IMR-90 (cell line): Measurements from ENCODE around the gene OTOR. TPM values are rescaled to one million over a fixed set of nuclear protein-coding genes. Genes with fewer than 3 reads are reported as not detected.

Source experiments
- ATAC-seq: fragments of 200-7000 bp; cut with Tn5 transposase; 2 replicates; pipeline ENCODE4 v1.9.1; 2020; ENCODE audit warnings: low read depth, mild to moderate bottlenecking, moderate library complexity
- BruUV-seq: library from RNA; stranded (reverse); fragments of 400-500 nt; replicated peaks from 2 replicates; lab custom pipeline; 2021; lab: Mats Ljungman, UMichigan
- CTCF ChIA-PET: fragments of 300-600 bp; formaldehyde crosslinking; extraction: SDS; loops from one replicate; lab custom pipeline; 2021; ENCODE audit warnings: antibody characterized with exemption; lab: Yijun Ruan, JAX
- POLR2A ChIA-PET: fragments of 300-600 bp; sonication (Branson Sonifier 250); formaldehyde crosslinking; loops from one replicate; lab custom pipeline; 2022; ENCODE audit warnings: antibody characterized with exemption; ENCODE audit not compliant: unreplicated experiment; lab: Charles Lee
- DNase-seq: peaks from one replicate; pipeline ENCODE4 v3.0.0; 2013
- H2AFZ ChIP-seq: replicated peaks from 2 replicates; pipeline ENCODE3; 2013; ENCODE audit warnings: low read length, mild to moderate bottlenecking; ENCODE audit not compliant: poor library complexity
- H2AK5ac ChIP-seq: 2 replicates; pipeline ENCODE4 v1.6.1; 2013; ENCODE audit warnings: low read depth, low read length, inconsistent platforms
- H2AK9ac ChIP-seq: replicated peaks from 2 replicates; pipeline ENCODE3; 2013; ENCODE audit warnings: mild to moderate bottlenecking, low read depth, low read length, moderate library complexity; ENCODE audit not compliant: poor library complexity
- H2BK120ac ChIP-seq: 2 replicates; pipeline ENCODE4 v1.6.1; 2013; ENCODE audit warnings: low read depth, low read length, inconsistent platforms
- H2BK15ac ChIP-seq: 3 replicates; pipeline ENCODE4 v1.6.1; 2013; ENCODE audit warnings: low read depth, low read length, inconsistent platforms
- H2BK20ac ChIP-seq: 2 replicates; pipeline ENCODE4 v1.6.1; 2013; ENCODE audit warnings: low read depth, mild to moderate bottlenecking, inconsistent platforms, low read length, moderate library complexity
- H2BK5ac ChIP-seq: 2 replicates; pipeline ENCODE4 v1.6.1; 2013; ENCODE audit warnings: mild to moderate bottlenecking, low read depth, low read length, inconsistent platforms; ENCODE audit not compliant: poor library complexity, severe bottlenecking
- H3K14ac ChIP-seq: replicated peaks from 2 replicates; pipeline ENCODE4 v1.6.1; 2013; ENCODE audit warnings: low read depth, low read length, inconsistent platforms
- H3K18ac ChIP-seq: 2 replicates; pipeline ENCODE4 v1.6.1; 2013; ENCODE audit warnings: low read depth, low read length, control low read depth
- H3K23ac ChIP-seq: 2 replicates; pipeline ENCODE4 v1.6.1; 2013; ENCODE audit warnings: low read depth, low read length, inconsistent platforms
- H3K27ac ChIP-seq: 2 replicates; pipeline ENCODE4 v1.5.1; 2013; ENCODE audit warnings: mild to moderate bottlenecking, control low read depth, low read length; ENCODE audit not compliant: insufficient read depth
- H3K27me3 ChIP-seq: 2 replicates; pipeline ENCODE4 v1.6.1; 2013; ENCODE audit warnings: low read length; ENCODE audit not compliant: control insufficient read depth, insufficient read depth
- H3K36me3 ChIP-seq: 2 replicates; pipeline ENCODE4 v1.6.1; 2013; ENCODE audit warnings: low read length, mixed read lengths; ENCODE audit not compliant: control insufficient read depth, insufficient read depth
- H3K4ac ChIP-seq: 2 replicates; pipeline ENCODE4 v1.6.1; 2013; ENCODE audit warnings: low read depth, low read length, inconsistent platforms
- H3K4me1 ChIP-seq: 2 replicates; pipeline ENCODE4 v1.6.1; 2013; ENCODE audit warnings: low read length, mixed read lengths; ENCODE audit not compliant: control insufficient read depth, insufficient read depth
- H3K4me2 ChIP-seq: 2 replicates; pipeline ENCODE4 v1.6.1; 2013; ENCODE audit warnings: low read depth, mild to moderate bottlenecking, control low read depth, low read length, moderate library complexity
- H3K4me3 ChIP-seq: 2 replicates; pipeline ENCODE4 v1.5.1; 2013; ENCODE audit warnings: low read depth, mild to moderate bottlenecking, control low read depth, low read length, moderate library complexity; ENCODE audit not compliant: insufficient read depth
- H3K56ac ChIP-seq: 2 replicates; pipeline ENCODE4 v1.6.1; 2013; ENCODE audit warnings: low read length, inconsistent platforms; ENCODE audit not compliant: insufficient read depth; ENCODE audit errors: extremely low read depth
- H3K79me1 ChIP-seq, 2 experiments: 2 replicates each; pipeline ENCODE4 v1.6.1; 2013; ENCODE audit warnings: low read length in 2 of 2, inconsistent platforms in 1 of 2, low read depth in 1 of 2
- H3K9ac ChIP-seq: 2 replicates; pipeline ENCODE4 v1.6.1; 2013; ENCODE audit warnings: low read depth, low read length, control low read depth
- H3K9me1 ChIP-seq: 2 replicates; pipeline ENCODE4 v1.6.1; 2013; ENCODE audit warnings: low read length, inconsistent platforms; ENCODE audit not compliant: insufficient read depth
- H3K9me3 ChIP-seq: 2 replicates; pipeline ENCODE4 v1.6.1; 2013; ENCODE audit warnings: low read length; ENCODE audit not compliant: control insufficient read depth, insufficient read depth
- H4K20me1 ChIP-seq: 2 replicates; pipeline ENCODE4 v1.6.1; 2013; ENCODE audit warnings: low read length, inconsistent platforms; ENCODE audit not compliant: insufficient read depth
- H4K5ac ChIP-seq: 2 replicates; pipeline ENCODE4 v1.6.1; 2013; ENCODE audit warnings: mild to moderate bottlenecking, low read depth, low read length, control low read depth
- H4K8ac ChIP-seq, 2 experiments: 2 replicates each; pipeline ENCODE4 v1.6.1; 2013; ENCODE audit warnings: low read depth in 2 of 2, low read length in 2 of 2, control low read depth in 1 of 2, inconsistent platforms in 1 of 2
- H4K91ac ChIP-seq: 2 replicates; pipeline ENCODE4 v1.6.1; 2013; ENCODE audit warnings: low read depth, low read length, inconsistent platforms; ENCODE audit not compliant: insufficient read depth
- BHLHE40 ChIP-seq: fragments of 150-350 bp; IDR thresholded peaks from 2 replicates; pipeline ENCODE4 v1.6.1; 2016; ENCODE audit warnings: mild to moderate bottlenecking, low read depth, low read length
- CEBPB ChIP-seq: IDR thresholded peaks from 2 replicates; pipeline ENCODE4 v1.6.1; 2012; ENCODE audit warnings: low read depth, low read length, improper control_type of control experiment
- CHD1 ChIP-seq: IDR thresholded peaks from 2 replicates; pipeline ENCODE4 v1.6.1; 2012; ENCODE audit warnings: low read depth, low read length, improper control_type of control experiment
- CTCF ChIP-seq: conservative IDR thresholded peaks from 2 replicates; pipeline ENCODE4 v1.5.1; 2012; ENCODE audit warnings: mild to moderate bottlenecking, low read depth, low read length, improper control_type of control experiment
- FOS ChIP-seq: fragments of 150-350 bp; IDR thresholded peaks from 2 replicates; pipeline ENCODE4 v1.6.1; 2016; ENCODE audit warnings: low read depth, low read length
- MAFK ChIP-seq: IDR thresholded peaks from 2 replicates; pipeline ENCODE4 v1.6.1; 2012; ENCODE audit warnings: low read depth, low read length, improper control_type of control experiment
- MAZ ChIP-seq: IDR thresholded peaks from 2 replicates; pipeline ENCODE4 v1.6.1; 2012; ENCODE audit warnings: low read depth, mild to moderate bottlenecking, low read length, improper control_type of control experiment, moderate library complexity, borderline replicate concordance
- MXI1 ChIP-seq: IDR thresholded peaks from 2 replicates; pipeline ENCODE4 v1.6.1; 2012; ENCODE audit warnings: low read depth, mild to moderate bottlenecking, low read length, moderate library complexity, borderline replicate concordance
- NFE2L2 ChIP-seq: fragments of 150-350 bp; IDR thresholded peaks from 2 replicates; pipeline ENCODE4 v1.6.1; 2016; ENCODE audit warnings: low read depth, mild to moderate bottlenecking, low read length
- POLR2A ChIP-seq: IDR thresholded peaks from 2 replicates; pipeline ENCODE4 v1.6.1; 2012; ENCODE audit warnings: mild to moderate bottlenecking, low read depth, low read length
- RAD21 ChIP-seq: IDR thresholded peaks from 2 replicates; pipeline ENCODE4 v1.6.1; 2012; ENCODE audit warnings: low read length, improper control_type of control experiment
- RFX5 ChIP-seq: IDR thresholded peaks from 2 replicates; pipeline ENCODE4 v1.8.0; 2012; ENCODE audit warnings: low read depth, mild to moderate bottlenecking, low read length, moderate library complexity
- SMC3 ChIP-seq: fragments of 150-350 bp; IDR thresholded peaks from 2 replicates; pipeline ENCODE4 v1.6.1; 2016; ENCODE audit warnings: low read depth, mild to moderate bottlenecking, antibody characterized with exemption, low read length, moderate library complexity
- WGBS, 2 experiments: methylation state at CpG; one replicate each; pipeline versions ENCODE4 v1.1.5 to v1.1.7; 2013; ENCODE audit warnings: missing lambda C conversion rate in 2 of 2; ENCODE audit not compliant: insufficient read length in 1 of 2; ENCODE audit errors: extremely low coverage in 2 of 2; 5-methylcytosine and 5-hydroxymethylcytosine counted together
- dilution Hi-C: fragments of 300-500 bp; cut with HindIII; formaldehyde crosslinking; loops from one replicate; pipeline ENCODE4 v1.14.3; 2018; ENCODE audit warnings: low sequenced_read_pairs; ENCODE audit not compliant: unreplicated experiment
- in situ Hi-C: fragments of 300-500 bp; cut with MboI; formaldehyde crosslinking; loops from 3 replicates; pipeline ENCODE4 v1.14.3; 2019; ENCODE audit warnings: low sequenced_read_pairs, inconsistent platforms, mixed read lengths
- intact Hi-C: fragments of 100-400 bp; cut with micrococcal nuclease; formaldehyde crosslinking; loops from 2 replicates; pipeline ENCODE4 v1.10.0; 2022
- polyA plus RNA-seq, 3 experiments: library from polyadenylated mRNA; depleted of rRNA; stranded (reverse); fragments of >200 nt; gene quantifications; 2 replicates each; pipeline ENCODE4 v1.2.3, GENCODE V29; 2012; ENCODE audit warnings: low replicate concordance in 1 of 3
- total RNA-seq: library from RNA; depleted of rRNA; stranded (reverse); fragments of >200 nt; gene quantifications from 2 replicates; pipeline ENCODE4 v1.2.3, GENCODE V29; 2012
- TF ChIP-seq, protein P1 (sequence below): fragments of 150-350 bp; IDR thresholded peaks from 2 replicates; pipeline ENCODE4 v1.6.1; 2016; ENCODE audit warnings: low read depth, mild to moderate bottlenecking, low read length, moderate library complexity, borderline replicate concordance
- TF ChIP-seq, protein P2 (sequence below): fragments of 150-350 bp; IDR thresholded peaks from 2 replicates; pipeline ENCODE4 v1.6.1; 2017; ENCODE audit warnings: mild to moderate bottlenecking, antibody characterized with exemption, low read length, low read depth

The OTOR gene
- total and polyA plus RNA-seq, 2 of the 4 experiments (the other 2 are of a cell fraction): not detected

- Histone ChIP-seq H3K23ac (no peak overlapping the region), H3K9me1 (no peaks in the 10 kb centered on the region), H4K91ac (no peak overlapping the region), H4K8ac (no peak overlapping the region), H2AK9ac (no peak overlapping the region), H4K5ac (no peak overlapping the region), H3K4me1 (no peaks in the 10 kb centered on the region), H3K9ac (no peak overlapping the region), H2BK5ac (no peak overlapping the region), H3K27ac (no peak overlapping the region), H3K14ac (no peak overlapping the region), H3K36me3 (peaks cover 6% of the 10 kb centered on the region; the same call in 1 of the 2 replicates), H3K4ac (no peak overlapping the region), H3K56ac (no peak overlapping the region), H3K27me3 (peaks cover 2% of the 10 kb centered on the region), H3K9me3 (no peaks in the 10 kb centered on the region), H2BK15ac (no peak overlapping the region), H3K79me1 (no peaks in the 10 kb centered on the region), H4K20me1 (no peaks in the 10 kb centered on the region), H2AFZ (no peak overlapping the region), H2BK120ac (no peak overlapping the region), H3K4me3 (no peak overlapping the region), H3K4me2 (no peak overlapping the region), H2AK5ac (no peak overlapping the region), H3K18ac (no peak overlapping the region), H2BK20ac (no peak overlapping the region)
- DNase-seq: no peak
- no TSS peak for BruUV-seq
- ATAC-seq: no peak
- CTCF ChIA-PET: no interaction called here
- dilution Hi-C loops (no loop called here), intact Hi-C loops (no loop called here), in situ Hi-C loops (no loop called here)
- POLR2A ChIA-PET: no interaction called here
- TF ChIP-seq NFE2L2 (no peak), POLR2A (no peak), RFX5 (no peak), CTCF (no peak), CHD1 (no peak), MXI1 (no peak), BHLHE40 (no peak), MAFK (no peak), SMC3 (no peak), MAZ (no peak), FOS (no peak), RAD21 (no peak), CEBPB (no peak)
- TF ChIP-seq, protein P1, sequence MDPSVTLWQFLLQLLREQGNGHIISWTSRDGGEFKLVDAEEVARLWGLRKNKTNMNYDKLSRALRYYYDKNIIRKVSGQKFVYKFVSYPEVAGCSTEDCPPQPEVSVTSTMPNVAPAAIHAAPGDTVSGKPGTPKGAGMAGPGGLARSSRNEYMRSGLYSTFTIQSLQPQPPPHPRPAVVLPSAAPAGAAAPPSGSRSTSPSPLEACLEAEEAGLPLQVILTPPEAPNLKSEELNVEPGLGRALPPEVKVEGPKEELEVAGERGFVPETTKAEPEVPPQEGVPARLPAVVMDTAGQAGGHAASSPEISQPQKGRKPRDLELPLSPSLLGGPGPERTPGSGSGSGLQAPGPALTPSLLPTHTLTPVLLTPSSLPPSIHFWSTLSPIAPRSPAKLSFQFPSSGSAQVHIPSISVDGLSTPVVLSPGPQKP: no peak
- TF ChIP-seq, protein P2, sequence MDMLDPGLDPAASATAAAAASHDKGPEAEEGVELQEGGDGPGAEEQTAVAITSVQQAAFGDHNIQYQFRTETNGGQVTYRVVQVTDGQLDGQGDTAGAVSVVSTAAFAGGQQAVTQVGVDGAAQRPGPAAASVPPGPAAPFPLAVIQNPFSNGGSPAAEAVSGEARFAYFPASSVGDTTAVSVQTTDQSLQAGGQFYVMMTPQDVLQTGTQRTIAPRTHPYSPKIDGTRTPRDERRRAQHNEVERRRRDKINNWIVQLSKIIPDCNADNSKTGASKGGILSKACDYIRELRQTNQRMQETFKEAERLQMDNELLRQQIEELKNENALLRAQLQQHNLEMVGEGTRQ: no peak
- 40% methylated on average over 2 of the region's 5 CpGs; no CpG with 5 or more reads in 1 of the 2 experiments for WGBS, 2 experiments
These were observed 3.0 kb upstream of the OTOR start for GRCh38 chr20:16745204-16745603.
